Left ventricle myocardium superior (tissue), 1 donor: ENCODE results near the gene SYDE2. TPM values are rescaled to one million over a fixed set of nuclear protein-coding genes. Genes with fewer than 3 reads are reported as not detected.
A peak's percentile ranks its signal among the peaks of the same experiment; 100 is the strongest.
"Not testable (repeated sequence)": the region's sequence is repeated elsewhere in the genome, so short reads cannot be mapped to it uniquely, and the experiment has no call there.

ENCODE experiments used
- ATAC-seq: fragments of 200-7000 bp; cut with Tn5 transposase; one replicate; pipeline ENCODE4 v1.9.1; 2020; ENCODE audit warnings: mild to moderate bottlenecking, moderate library complexity
- DNase-seq: peaks from one replicate; pipeline ENCODE4 v3.0.0-alpha.2; 2020
- intact Hi-C: fragments of 100-400 bp; cut with micrococcal nuclease; formaldehyde crosslinking; loops from one replicate; pipeline ENCODE4 v1.11.0; 2022
- total RNA-seq: library from RNA; stranded (reverse); fragmentation: NEBNext Ultra II Directional; extraction: Animal tissue kit (Norgen Biotek cat#: 25700); gene quantifications from one replicate; pipeline ENCODE4 v1.2.1, GENCODE V29; 2021
- donor health status: DM: no; HTN: yes; CAD: no; lungs with severe emphysema.

SYDE2 gene
- total RNA-seq, 1 donor from 2014 or later: 23.0 TPM

GRCh38 chr1:85179522-85179921, 21.3 kb downstream of the SYDE2 start:
- ATAC-seq: no peak
- intact Hi-C loops: no loop called here
- no peak for DNase-seq

DNA sequence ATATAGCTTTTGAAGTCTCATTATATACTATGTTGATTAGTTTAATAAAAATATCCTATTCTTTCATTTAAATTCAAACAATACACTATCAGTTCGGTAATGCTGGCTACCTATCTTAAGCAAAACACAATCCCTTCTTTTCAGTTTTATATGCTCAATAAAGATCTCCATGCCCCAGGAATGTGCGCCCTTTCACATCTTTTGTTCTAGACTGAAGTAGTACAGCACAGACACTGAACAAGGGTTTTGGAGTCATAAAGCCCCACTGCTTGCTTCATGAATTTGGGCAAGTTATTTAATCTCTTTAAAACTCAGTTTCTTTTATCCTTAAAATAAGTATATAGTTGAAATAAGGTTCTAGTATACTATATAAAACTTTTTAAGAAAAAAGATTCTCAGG, 22.4 kb downstream of the SYDE2 start:
- no peak for ATAC-seq
- no peak for DNase-seq
- intact Hi-C loops: no loop called here

- intact Hi-C loops: no loop called here
- ATAC-seq (no peak), DNase-seq (no peak)
Measured at GRCh38 chr1:85174503-85174902, 26.3 kb downstream of the SYDE2 start.

DNA sequence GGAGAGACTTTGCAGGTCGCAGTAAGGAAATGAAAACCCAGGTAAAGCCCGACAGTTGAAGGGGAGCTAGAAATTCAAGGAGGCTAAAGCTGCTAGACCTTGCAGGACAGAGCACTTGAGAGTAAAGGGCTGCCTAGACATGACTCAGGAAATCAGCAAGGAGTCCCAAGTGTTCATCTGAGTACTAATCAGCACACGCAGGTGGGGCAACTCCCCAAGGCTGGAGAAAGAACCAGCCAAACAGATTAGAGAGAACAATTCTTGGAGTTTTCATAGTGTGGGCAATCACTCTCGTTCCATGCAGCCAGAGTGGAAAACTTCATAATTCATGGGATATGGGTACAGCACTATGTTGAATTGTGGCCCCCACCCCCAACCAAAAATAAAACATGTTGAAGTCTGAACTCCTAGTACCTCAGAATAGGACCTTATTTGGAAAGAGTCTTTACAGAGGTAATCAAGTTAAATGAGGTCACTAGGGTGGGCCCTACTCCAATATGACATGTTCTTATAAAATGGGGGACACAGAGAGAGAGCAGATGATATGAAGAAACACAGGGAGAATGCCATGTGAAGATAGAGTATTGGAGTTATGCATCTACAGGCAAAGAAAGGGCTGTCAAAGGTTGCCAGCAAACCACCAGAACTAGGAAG, 28.0 kb downstream of the SYDE2 start:
- no peak for ATAC-seq
- intact Hi-C loops: no loop called here

DNA sequence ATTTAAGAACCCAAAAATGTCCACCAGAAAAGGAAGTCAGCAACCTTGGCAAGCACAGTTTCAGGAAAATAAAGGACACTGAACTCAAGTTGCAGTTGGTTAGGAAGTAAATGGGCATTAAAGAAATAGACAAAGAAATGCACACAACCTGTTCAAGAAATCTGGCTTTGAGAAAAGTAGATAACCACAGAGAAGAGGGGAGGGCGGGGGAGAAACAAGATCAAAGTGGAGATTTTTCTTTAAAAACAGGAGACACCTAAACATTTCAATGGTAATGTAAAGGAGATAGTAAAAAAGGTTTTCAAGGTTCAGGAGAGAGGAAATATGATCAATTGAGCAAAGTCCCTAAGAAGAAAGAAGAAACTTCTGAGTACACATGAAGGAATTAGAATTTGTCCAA, 29.1 kb downstream of the SYDE2 start:
- ATAC-seq (no peak), DNase-seq (no peak)
- intact Hi-C loops: no loop called here

More for the DNA sequence above, 28.0 kb downstream of the SYDE2 start:
- no peak for DNase-seq

DNA sequence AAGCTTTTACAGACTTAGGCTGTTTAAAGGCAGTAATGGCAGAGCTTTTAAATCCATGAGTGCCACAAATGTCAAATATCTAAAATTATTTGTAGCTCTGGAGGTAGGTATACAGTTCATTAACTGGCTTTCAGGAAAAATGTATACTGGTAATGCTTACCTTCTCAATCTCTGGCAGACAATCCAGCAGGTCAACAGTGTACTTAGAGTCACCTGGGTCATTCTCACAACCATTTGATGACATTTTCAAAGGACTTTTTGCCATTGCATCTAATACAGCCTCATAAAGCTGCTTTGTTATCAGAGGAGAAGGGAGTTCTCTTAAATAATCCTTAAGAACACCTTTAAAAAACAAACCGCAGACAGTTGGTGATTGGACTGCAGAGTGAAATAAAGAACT, 31.9 kb downstream of the SYDE2 start:
- ATAC-seq (no peak), DNase-seq (no peak)
- intact Hi-C loops: no loop called here

DNA sequence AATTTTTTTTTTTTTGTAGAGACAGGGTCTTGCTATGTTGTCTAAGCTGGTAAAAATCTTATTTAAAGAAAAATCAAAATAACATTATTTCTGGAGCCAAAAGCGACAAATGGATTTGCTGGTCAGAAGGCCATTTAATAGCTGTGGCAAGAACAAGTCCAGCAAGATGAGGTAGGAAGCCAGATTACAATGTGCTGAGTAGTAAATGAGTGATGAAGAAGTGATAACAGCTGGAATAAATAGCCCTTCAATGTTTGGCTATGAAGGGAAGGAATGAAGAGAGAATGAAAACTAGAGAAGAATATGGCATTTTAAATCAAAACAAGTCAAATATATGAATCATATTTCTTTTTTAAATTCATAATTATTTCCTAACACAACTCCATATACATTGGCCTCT, 34.5 kb downstream of the SYDE2 start:
- peak; percentile 37 for ATAC-seq
- no peak for DNase-seq
- intact Hi-C loops: no loop called here

GRCh38 chr1:85158910-85159309, 41.9 kb downstream of the SYDE2 start:
- ATAC-seq (no peak), DNase-seq (no peak)
- intact Hi-C loops: no loop called here

DNA sequence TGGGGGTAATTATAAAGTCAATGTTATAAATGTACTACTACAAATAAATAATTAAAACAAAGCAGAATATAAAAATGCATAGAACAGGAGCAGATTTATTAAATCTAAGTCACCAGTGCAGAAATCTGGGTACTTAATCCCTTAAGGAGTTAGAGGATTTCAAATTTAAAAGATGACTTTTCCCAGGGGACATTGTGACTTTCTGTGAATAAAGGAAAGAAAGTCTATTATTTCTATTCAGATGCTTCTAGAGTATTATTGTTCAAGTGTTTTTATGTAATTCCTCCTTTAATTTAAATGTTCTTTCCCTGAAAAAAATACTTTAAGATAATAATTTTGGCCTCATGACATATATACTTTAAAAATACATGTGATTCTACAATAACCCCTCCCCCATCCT, 43.4 kb downstream of the SYDE2 start:
- DNase-seq (no peak), ATAC-seq (no peak)

GRCh38 chr1:85153149-85153891, 47.5 kb downstream of the SYDE2 start:
- intact Hi-C loops: no loop called here
- ATAC-seq (no peak), DNase-seq (no peak)

More for the DNA sequence above, 43.4 kb downstream of the SYDE2 start:
- intact Hi-C loops: no loop called here

GRCh38 chr1:85151446-85151845, 49.4 kb downstream of the SYDE2 start:
- intact Hi-C loops: no loop called here
- no peak for DNase-seq
- ATAC-seq: no peak

GRCh38 chr1:85149805-85150204, 51.0 kb downstream of the SYDE2 start:
- DNase-seq: no peak
- intact Hi-C loops: no loop called here
- peak; percentile 89 for ATAC-seq

- ATAC-seq (peak; percentile 86), DNase-seq (no peak)
- intact Hi-C loops: no loop called here
Measured at GRCh38 chr1:85148524-85149250, 52.1 kb downstream of the SYDE2 start.

DNA sequence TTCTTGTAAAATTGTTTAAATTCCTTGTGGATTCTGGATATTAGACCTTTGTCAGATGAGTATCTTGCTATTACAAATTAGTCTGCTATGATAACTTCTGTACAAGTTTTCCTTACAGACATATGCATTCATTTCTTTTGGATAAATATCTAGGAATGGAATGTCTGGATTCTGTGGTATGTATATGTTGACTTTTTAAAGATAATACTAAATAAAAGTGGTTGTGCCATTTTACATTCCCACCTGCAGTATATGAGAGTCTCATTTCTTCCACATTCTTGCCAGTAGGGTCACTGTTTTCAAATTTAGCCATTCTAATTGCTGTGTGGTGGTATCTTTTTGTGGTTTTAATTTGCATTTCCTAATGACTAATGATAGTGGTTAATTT, 53.9 kb downstream of the SYDE2 start:
- no peak for DNase-seq
- ATAC-seq: no peak
- intact Hi-C loops: no loop called here

- ATAC-seq, intact Hi-C loops, DNase-seq: not testable (repeated sequence)
Measured at GRCh38 chr1:85146298-85146971, 54.4 kb downstream of the SYDE2 start.

GRCh38 chr1:85144351-85144750, 56.5 kb downstream of the SYDE2 start:
- ATAC-seq (no peak), DNase-seq (no peak)
- intact Hi-C loops: no loop called here

DNA sequence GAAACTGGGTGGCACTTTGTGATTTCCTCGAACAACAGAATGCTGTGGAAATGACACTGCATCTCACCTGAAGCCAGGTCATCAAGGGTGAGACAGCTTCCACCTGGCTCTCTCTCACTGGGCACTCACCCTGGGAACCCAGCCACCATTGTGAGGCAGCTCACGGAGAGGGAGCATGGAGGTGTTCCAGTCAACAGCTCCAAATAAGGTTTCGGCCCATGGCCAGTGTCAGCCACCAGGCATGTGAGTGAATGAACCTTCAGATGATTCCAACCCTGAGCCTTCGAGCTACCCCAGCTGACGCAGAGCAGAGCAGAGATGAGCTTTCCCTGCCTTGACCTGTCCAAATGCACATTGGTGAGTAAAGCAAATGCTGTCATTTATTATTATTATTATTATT, 58.1 kb downstream of the SYDE2 start:
- DNase-seq: peak; percentile 81
- peak; percentile 99 for ATAC-seq
- intact Hi-C loops: no loop called here

DNA sequence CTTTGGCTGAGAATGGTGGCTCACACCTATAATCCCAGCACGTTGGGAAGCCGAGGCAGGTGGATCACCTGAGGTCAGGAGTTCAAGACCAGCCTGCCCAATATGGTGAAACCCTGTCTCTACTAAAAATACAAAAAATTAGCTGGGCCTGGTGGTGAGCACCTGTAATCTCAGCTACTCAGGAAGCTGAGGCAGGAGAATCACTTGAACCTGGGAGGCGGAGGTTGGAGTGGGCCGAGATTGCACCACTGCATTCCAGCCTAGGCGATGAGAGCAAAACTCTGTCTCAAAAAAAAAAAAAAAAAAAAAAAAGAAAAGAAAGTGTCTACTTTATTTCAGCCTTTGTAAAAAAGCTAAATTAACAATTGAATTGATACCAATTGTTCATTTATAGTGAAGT, 62.4 kb downstream of the SYDE2 start:
- ATAC-seq, DNase-seq, intact Hi-C loops: not testable (repeated sequence)

GRCh38 chr1:85137660-85138059, 63.2 kb downstream of the SYDE2 start:
- intact Hi-C loops: no loop called here
- peak; percentile 97 for ATAC-seq
- DNase-seq: peak; percentile 87

DNA sequence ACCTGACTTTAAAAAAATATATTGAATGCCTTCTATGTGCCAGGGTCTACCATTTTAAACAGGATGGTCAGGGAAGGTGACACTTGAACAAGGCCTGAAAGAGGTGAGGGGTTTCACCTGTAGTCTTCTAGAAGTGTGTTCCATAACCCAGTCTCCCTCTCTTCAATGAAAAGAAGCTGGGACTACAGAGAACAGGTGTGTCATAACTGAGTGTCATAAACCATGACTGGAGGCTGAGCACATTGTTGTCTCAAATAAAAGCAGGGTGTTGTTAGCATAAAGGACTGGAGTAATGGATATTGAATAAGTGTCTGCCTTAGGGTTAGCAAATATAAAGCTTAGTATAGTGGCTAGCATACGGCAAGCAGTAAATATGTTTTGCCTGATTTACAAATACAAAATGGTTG, 65.4 kb downstream of the SYDE2 start:
- ATAC-seq (no peak), DNase-seq (no peak)
- intact Hi-C loops: no loop called here
